Stimulated activated CD8-positive, alpha-beta memory T cell treated with anti-CD3 and anti-CD28 coated beads, Interleukin-4, amount 100 ng/mL, for 48 hours (primary cell): Measurements from ENCODE around the gene RGS3.

ENCODE experiments used
- DNase-seq: peaks from one replicate; pipeline ENCODE4 v3.0.0-alpha.2; 2020

Gene RGS3

GRCh38 chr9:113558632-113559502 lies 95.3 kb downstream of the RGS3 start:
- no peak for DNase-seq

GRCh38 chr9:113559834-113560800 lies 96.6 kb downstream of the RGS3 start:
- DNase-seq: no peak

- DNase-seq: no peak
These were observed 99.3 kb downstream of the RGS3 start for GRCh38 chr9:113562653-113563381.

GRCh38 chr9:113563826-113564497 lies 100.4 kb downstream of the RGS3 start:
- no peak for DNase-seq

GRCh38 chr9:113564498-113565237 lies 101.1 kb downstream of the RGS3 start:
- DNase-seq: no peak

- DNase-seq: no peak
These were observed 102.6 kb downstream of the RGS3 start for GRCh38 chr9:113566016-113566711.

GRCh38 chr9:113566712-113567071 lies 103.2 kb downstream of the RGS3 start:
- DNase-seq: no peak

- no peak for DNase-seq
These were observed 104.0 kb downstream of the RGS3 start for GRCh38 chr9:113567361-113568080.

GRCh38 chr9:113568081-113568435 lies 104.5 kb downstream of the RGS3 start:
- no peak for DNase-seq

GRCh38 chr9:113568571-113569321 lies 105.2 kb downstream of the RGS3 start:
- no peak for DNase-seq

- DNase-seq: no peak
These were observed 106.0 kb downstream of the RGS3 start for GRCh38 chr9:113569472-113570060.

- DNase-seq: no peak
These were observed 106.6 kb downstream of the RGS3 start for GRCh38 chr9:113570106-113570505.

- DNase-seq: no peak
These were observed 107.5 kb downstream of the RGS3 start for GRCh38 chr9:113570749-113571711.

- no peak for DNase-seq
These were observed 108.7 kb downstream of the RGS3 start for GRCh38 chr9:113572076-113572861.

- DNase-seq: no peak
These were observed 109.8 kb downstream of the RGS3 start for GRCh38 chr9:113573046-113573958.

- DNase-seq: no peak
These were observed 110.4 kb downstream of the RGS3 start for GRCh38 chr9:113573959-113574352.
